Measurements from ENCODE around the gene PTPRU. TPM values are rescaled to one million over a fixed set of nuclear protein-coding genes. Genes with fewer than 3 reads are reported as not detected.

Gene PTPRU
- 0.14 and 0.16 TPM in 2 replicates for total RNA-seq

GRCh38 chr1:29235955-29236711 lies at the start of gene PTPRU:
Gene PTPRU (plus strand): TSS chr1:29236522. CDS start chr1:29236645, 123 bp downstream.
- intact Hi-C loops (cut with micrococcal nuclease) = no loop called here

GRCh38 chr1:29186707-29187106 lies 49.6 kb upstream of the PTPRU start:
- intact Hi-C loops (cut with micrococcal nuclease) = no loop called here

GRCh38 chr1:29190718-29191117 lies 45.6 kb upstream of the PTPRU start:
- intact Hi-C loops (cut with micrococcal nuclease) = no loop called here

- intact Hi-C loops (cut with micrococcal nuclease) = no loop called here
Observed at GRCh38 chr1:29193879-29194455, 42.4 kb upstream of the PTPRU start.

- intact Hi-C loops (cut with micrococcal nuclease) = no loop called here
Observed at GRCh38 chr1:29195881-29196291, 40.4 kb upstream of the PTPRU start.

GRCh38 chr1:29196863-29197589 lies 39.3 kb upstream of the PTPRU start:
- intact Hi-C loops (cut with micrococcal nuclease) = loop anchor here (1.0 kb wide), 1 partner anchor 315 kb away; no protein-coding TSS in a partner anchor

- intact Hi-C loops (cut with micrococcal nuclease) = loop anchor here (1.0 kb wide), 1 partner anchor 315 kb away; no protein-coding TSS in a partner anchor
Observed at GRCh38 chr1:29197590-29197924, 38.8 kb upstream of the PTPRU start.

- intact Hi-C loops (cut with micrococcal nuclease) = loop anchor here (1.0 kb wide), 1 partner anchor 316 kb away; no protein-coding TSS in a partner anchor
Observed at GRCh38 chr1:29197993-29198392, 38.3 kb upstream of the PTPRU start.

- intact Hi-C loops (cut with micrococcal nuclease) = loop anchor here (5.0 kb wide), 2 partner anchors 164 to 414 kb away; no protein-coding TSS in a partner anchor
Observed at GRCh38 chr1:29200906-29201594, 35.3 kb upstream of the PTPRU start.

GRCh38 chr1:29201595-29202051 lies 34.7 kb upstream of the PTPRU start:
- intact Hi-C loops (cut with micrococcal nuclease) = loop anchor here (5.0 kb wide), 2 partner anchors 164 to 414 kb away; no protein-coding TSS in a partner anchor

GRCh38 chr1:29202053-29202452 lies 34.3 kb upstream of the PTPRU start:
- intact Hi-C loops (cut with micrococcal nuclease) = loop anchor here (5.0 kb wide), 2 partner anchors 165 to 415 kb away; no protein-coding TSS in a partner anchor

- intact Hi-C loops (cut with micrococcal nuclease) = loop anchor here (1.0 to 5.0 kb wide), 3 partner anchors 165 to 415 kb away; no protein-coding TSS in a partner anchor
Observed at GRCh38 chr1:29202584-29203340, 33.6 kb upstream of the PTPRU start.

GRCh38 chr1:29208442-29208841 lies 27.9 kb upstream of the PTPRU start:
- intact Hi-C loops (cut with micrococcal nuclease) = no loop called here

GRCh38 chr1:29209173-29209572 lies 27.1 kb upstream of the PTPRU start:
- intact Hi-C loops (cut with micrococcal nuclease) = no loop called here

GRCh38 chr1:29210278-29211085 lies 25.8 kb upstream of the PTPRU start:
- intact Hi-C loops (cut with micrococcal nuclease) = no loop called here

- intact Hi-C loops (cut with micrococcal nuclease) = no loop called here
Observed at GRCh38 chr1:29211086-29212030, 25.0 kb upstream of the PTPRU start.

- intact Hi-C loops (cut with micrococcal nuclease) = no loop called here
Observed at GRCh38 chr1:29213055-29213454, 23.3 kb upstream of the PTPRU start.

- intact Hi-C loops (cut with micrococcal nuclease) = no loop called here
Observed at GRCh38 chr1:29217633-29218032, 18.7 kb upstream of the PTPRU start.
